Chondrocyte (in vitro differentiated cells): ENCODE results near the gene NTMT1. TPM values are rescaled to one million over a fixed set of nuclear protein-coding genes. Genes with fewer than 3 reads are reported as not detected.

ENCODE experiments used
- DNase-seq: peaks from one replicate; pipeline ENCODE4 v3.0.0; 2021; ENCODE audit warnings: mixed read lengths, low spot score
- H3K27ac Mint-ChIP-seq: one replicate; pipeline ENCODE4 v1.8.0; 2021; ENCODE audit warnings: mild to moderate bottlenecking, moderate library complexity, mixed read lengths; ENCODE audit not compliant: unreplicated experiment
- H3K27me3 Mint-ChIP-seq: 2 replicates; pipeline ENCODE4 v1.8.0; 2021; ENCODE audit warnings: low read depth, mixed read lengths
- H3K36me3 Mint-ChIP-seq: 2 replicates; pipeline ENCODE4 v1.8.0; 2021; ENCODE audit warnings: low read depth, mixed read lengths
- H3K4me1 Mint-ChIP-seq: 2 replicates; pipeline ENCODE4 v1.8.0; 2021; ENCODE audit warnings: low read depth, mild to moderate bottlenecking, mixed read lengths
- H3K4me3 Mint-ChIP-seq: one replicate; pipeline ENCODE4 v1.8.0; 2021; ENCODE audit warnings: mild to moderate bottlenecking, moderate library complexity, mixed read lengths; ENCODE audit not compliant: unreplicated experiment
- H3K9me3 Mint-ChIP-seq: 2 replicates; pipeline ENCODE4 v1.8.0; 2021; ENCODE audit warnings: low read depth, mixed read lengths
- CTCF ChIP-seq: fragments of 200-600 bp; sonication (generic); IDR thresholded peaks from 2 replicates; pipeline ENCODE4 v1.5.0; 2021; ENCODE audit warnings: antibody characterized with exemption, mild to moderate bottlenecking, moderate library complexity
- total RNA-seq: library from RNA; stranded (reverse); gene quantifications from 3 replicates; pipeline ENCODE4 v1.2.1, GENCODE V29; 2021

NTMT1 gene
- total RNA-seq, 1 donor from 2014 or later: 37.4 TPM

- Mint-ChIP-seq H3K27me3 (peaks cover 13% of the 10 kb centered on the region), H3K36me3 (no peaks in the 10 kb centered on the region), H3K4me1 (peaks cover 15% of the 10 kb centered on the region), H3K27ac (no peak overlapping the region), H3K9me3 (no peaks in the 10 kb centered on the region), H3K4me3 (no peak overlapping the region)
- TF ChIP-seq CTCF: no peak
- no peak for DNase-seq
These were observed 52.9 kb downstream of the NTMT1 start for GRCh38 chr9:129678844-129679243.

- Mint-ChIP-seq H3K4me3 (no peak overlapping the region), H3K9me3 (no peaks in the 10 kb centered on the region), H3K27me3 (peaks cover 13% of the 10 kb centered on the region), H3K36me3 (no peaks in the 10 kb centered on the region), H3K27ac (no peak overlapping the region), H3K4me1 (peaks cover 15% of the 10 kb centered on the region)
- no peak for DNase-seq
- TF ChIP-seq CTCF: no peak
These were observed 53.6 kb downstream of the NTMT1 start for GRCh38 chr9:129679537-129679936.

- Mint-ChIP-seq H3K27me3 (peaks cover 8% of the 10 kb centered on the region), H3K4me3 (no peak overlapping the region), H3K4me1 (peaks cover 13% of the 10 kb centered on the region), H3K9me3 (no peaks in the 10 kb centered on the region), H3K27ac (no peak overlapping the region), H3K36me3 (no peaks in the 10 kb centered on the region)
- TF ChIP-seq CTCF: no peak
- DNase-seq: no peak
These were observed 56.0 kb downstream of the NTMT1 start for GRCh38 chr9:129681924-129682323.

GRCh38 chr9:129682381-129682780 is 56.4 kb downstream of the NTMT1 start:
- TF ChIP-seq CTCF: no peak
- Mint-ChIP-seq H3K27me3 (peaks cover 6% of the 10 kb centered on the region), H3K27ac (no peak overlapping the region), H3K36me3 (no peaks in the 10 kb centered on the region), H3K4me1 (peaks cover 8% of the 10 kb centered on the region), H3K4me3 (no peak overlapping the region), H3K9me3 (no peaks in the 10 kb centered on the region)
- no peak for DNase-seq

GRCh38 chr9:129685220-129685932 is 59.4 kb downstream of the NTMT1 start:
- no peak overlapping the region for H3K4me3 Mint-ChIP-seq
- H3K36me3 Mint-ChIP-seq: no peaks in the 10 kb centered on the region
- no peak for TF ChIP-seq CTCF
- H3K27ac Mint-ChIP-seq: no peak overlapping the region
- H3K9me3 Mint-ChIP-seq: no peaks in the 10 kb centered on the region
- DNase-seq: no peak
- peaks cover 4% of the 10 kb centered on the region for H3K27me3 Mint-ChIP-seq
- no peaks in the 10 kb centered on the region for H3K4me1 Mint-ChIP-seq

Other genes starting within 250 kb of the NTMT1 start
- gene C9orf50, start 5.1 kb upstream of the NTMT1 start, total RNA-seq: 0.30 to 0.39 TPM (median 0.38 TPM) in 3 replicates
- 17.4 to 18.1 TPM (median 17.7 TPM) in 3 replicates for gene ASB6, start 16.0 kb downstream of the NTMT1 start, total RNA-seq
- gene PRRX2, start 39.5 kb downstream of the NTMT1 start, total RNA-seq: 4.9 to 5.7 TPM (median 5.0 TPM) in 3 replicates
- 0.95 to 3.3 TPM (median 1.3 TPM) in 3 replicates for gene PTGES, start 126.9 kb downstream of the NTMT1 start, total RNA-seq
- 39.4 to 44.2 TPM (median 39.8 TPM) in 3 replicates for gene TOR1B, start 177.0 kb downstream of the NTMT1 start, total RNA-seq
- 45.3 to 54.3 TPM (median 47.4 TPM) in 3 replicates for gene TOR1A, start 198.0 kb downstream of the NTMT1 start, total RNA-seq
- 37.3 to 45.7 TPM (median 37.7 TPM) in 3 replicates for gene C9orf78, start 209.1 kb downstream of the NTMT1 start, total RNA-seq
- 21.3 to 29.6 TPM (median 23.9 TPM) in 3 replicates for gene USP20, start 209.3 kb downstream of the NTMT1 start, total RNA-seq